ENCODE results near the gene SCN2B.

SCN2B gene

DNA sequence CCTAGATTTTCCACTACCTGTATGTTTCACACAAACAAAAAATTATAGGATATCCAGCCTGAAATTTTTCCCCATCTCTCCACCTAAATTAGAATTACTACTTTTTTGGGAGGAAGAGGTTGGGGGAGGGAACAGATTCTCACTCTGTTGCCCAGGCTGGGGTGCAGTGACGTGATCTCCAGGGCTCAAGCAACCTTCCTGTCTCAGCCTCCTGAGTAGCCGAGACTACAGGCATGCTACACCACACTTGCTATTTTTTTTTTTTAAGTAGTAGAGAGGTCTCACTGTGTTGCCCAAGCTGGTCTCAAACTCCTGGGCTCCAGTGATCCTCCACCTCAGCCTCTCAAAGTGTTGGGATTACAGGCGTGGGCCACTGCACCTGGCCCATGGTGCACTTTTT lies 38.8 kb upstream of the SCN2B start:
- no peak for DNase-seq
- no peaks in the 10 kb centered on the region for H3K4me1 ChIP-seq
- no peak for TF ChIP-seq CTCF (IDR thresholded peaks at IDR 0.05; ENCODE audit: low read depth, low read length)
- H3K4me3 ChIP-seq (ENCODE audit: low read depth, low read length): no peak overlapping the region
- no peaks in the 10 kb centered on the region for H3K9me3 ChIP-seq
- peaks cover 87% of the 10 kb centered on the region for H3K27me3 ChIP-seq
- no peaks in the 10 kb centered on the region for H3K36me3 ChIP-seq

DNA sequence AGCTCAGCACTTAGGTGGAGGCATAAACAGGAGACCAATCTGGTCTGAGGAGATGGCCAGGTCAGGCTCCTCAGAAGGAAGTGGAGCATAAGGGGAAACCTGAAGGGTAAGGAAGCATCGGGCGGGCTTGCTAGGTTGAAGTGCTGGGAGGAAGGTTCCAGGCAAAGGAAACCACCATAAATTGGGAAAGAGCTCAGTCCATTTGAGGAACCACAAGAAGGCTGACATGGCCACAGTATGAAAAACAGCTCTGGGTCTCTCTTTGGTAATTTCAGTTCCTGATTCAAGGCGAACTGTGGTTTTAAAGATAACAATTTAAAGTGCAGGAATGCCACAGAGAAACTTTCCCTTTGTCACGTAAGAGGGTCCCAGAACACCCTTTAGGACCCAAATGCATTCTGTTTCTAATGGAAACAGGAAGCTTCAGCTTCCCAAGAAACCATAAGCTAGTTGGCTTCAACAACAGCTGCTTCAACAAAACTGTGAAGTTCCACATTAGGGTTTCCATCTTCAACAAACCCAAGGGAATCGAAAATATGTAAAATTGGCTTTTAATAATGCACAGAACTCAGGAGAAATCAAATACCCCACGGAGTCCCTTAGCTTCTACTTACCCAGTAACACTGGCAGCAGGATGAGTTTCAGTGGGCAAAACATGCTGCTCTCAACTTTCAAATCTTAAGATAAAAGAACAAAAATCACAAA lies 37.9 kb upstream of the SCN2B start:
- peaks cover 83% of the 10 kb centered on the region for H3K27me3 ChIP-seq
- no peak overlapping the region for H3K4me3 ChIP-seq (ENCODE audit: low read depth, low read length)
- no peak for TF ChIP-seq CTCF (IDR thresholded peaks at IDR 0.05; ENCODE audit: low read depth, low read length)
- DNase-seq: no peak
- H3K9me3 ChIP-seq: no peaks in the 10 kb centered on the region
- H3K36me3 ChIP-seq: no peaks in the 10 kb centered on the region
- H3K4me1 ChIP-seq: no peaks in the 10 kb centered on the region

DNA sequence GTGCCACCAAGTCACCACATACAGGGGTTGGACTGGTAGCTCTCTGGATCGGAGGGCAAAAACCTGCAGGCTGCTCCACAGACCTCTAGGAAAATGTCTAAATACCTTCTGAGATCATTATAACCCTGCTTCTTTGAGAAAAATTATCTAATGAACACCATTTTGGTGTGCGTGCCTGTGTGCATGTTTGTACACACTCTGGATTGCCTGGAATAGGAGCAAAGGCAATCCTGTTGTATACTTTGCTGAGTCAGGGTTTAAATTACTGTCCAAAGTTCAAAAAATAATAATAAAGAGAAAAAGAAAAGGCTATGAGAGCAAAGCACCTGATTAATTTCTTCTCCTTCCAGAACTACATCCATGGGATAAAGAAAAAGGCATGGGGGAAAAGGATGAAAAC lies 37.3 kb upstream of the SCN2B start:
- Histone ChIP-seq H3K4me1 (no peaks in the 10 kb centered on the region), H3K4me3 (ENCODE audit: low read depth, low read length) (no peak overlapping the region), H3K9me3 (no peaks in the 10 kb centered on the region)

DNA sequence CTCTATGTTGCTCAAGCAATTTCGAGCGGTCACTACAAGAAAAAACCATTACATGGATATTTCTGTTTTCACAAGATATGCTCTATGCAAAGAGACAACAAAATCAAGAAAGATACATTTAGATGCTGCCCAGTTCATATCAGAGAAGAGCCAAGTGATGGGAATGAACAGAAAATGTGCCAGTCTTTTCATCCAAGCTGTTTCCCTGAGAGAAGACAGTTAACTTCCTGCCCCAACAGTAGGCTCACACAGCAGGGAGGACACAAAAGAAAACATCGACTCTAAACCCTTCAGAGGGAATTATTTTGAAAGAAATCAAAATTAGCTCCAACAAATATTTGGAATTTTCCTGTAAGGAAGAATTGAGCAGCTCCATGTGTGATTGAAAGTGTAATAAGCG lies 36.8 kb upstream of the SCN2B start:
- H3K4me1 ChIP-seq: no peaks in the 10 kb centered on the region
- TF ChIP-seq CTCF (IDR thresholded peaks at IDR 0.05; ENCODE audit: low read depth, low read length): no peak

More for the DNA sequence above, 37.3 kb upstream of the SCN2B start:
- DNase-seq: no peak
- no peak for TF ChIP-seq CTCF (IDR thresholded peaks at IDR 0.05; ENCODE audit: low read depth, low read length)
- no peaks in the 10 kb centered on the region for H3K36me3 ChIP-seq
- H3K27me3 ChIP-seq: peaks cover 85% of the 10 kb centered on the region

DNA sequence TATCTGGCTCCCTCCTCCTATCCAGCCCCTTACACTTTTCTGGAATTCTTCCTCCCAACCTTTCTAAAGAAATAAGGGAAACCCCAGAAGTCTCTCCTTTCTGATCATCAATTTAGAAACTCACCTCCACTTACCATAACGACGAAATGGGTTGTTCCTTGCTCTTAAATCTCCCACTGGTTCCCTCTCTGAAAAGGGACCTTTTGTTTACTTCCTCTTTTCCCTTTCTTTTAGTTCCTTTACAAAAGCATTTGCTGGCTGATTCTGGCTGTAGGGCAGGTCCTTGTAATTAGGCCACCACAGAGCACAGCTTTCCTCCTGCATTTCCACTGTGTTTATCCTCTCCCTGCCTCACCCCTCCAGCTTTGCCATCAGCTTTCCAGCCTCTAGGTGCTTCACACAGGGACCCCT lies 36.3 kb upstream of the SCN2B start:
- H3K36me3 ChIP-seq: no peaks in the 10 kb centered on the region
- H3K9me3 ChIP-seq: no peaks in the 10 kb centered on the region
- DNase-seq: no peak
- no peaks in the 10 kb centered on the region for H3K4me1 ChIP-seq
- TF ChIP-seq CTCF (IDR thresholded peaks at IDR 0.05; ENCODE audit: low read depth, low read length): no peak
- peaks cover 95% of the 10 kb centered on the region for H3K27me3 ChIP-seq
- H3K4me3 ChIP-seq (ENCODE audit: low read depth, low read length): no peak overlapping the region

More for the DNA sequence above, 36.8 kb upstream of the SCN2B start:
- DNase-seq: no peak
- Histone ChIP-seq H3K36me3 (no peaks in the 10 kb centered on the region), H3K9me3 (no peaks in the 10 kb centered on the region), H3K27me3 (peaks cover 91% of the 10 kb centered on the region), H3K4me3 (ENCODE audit: low read depth, low read length) (no peak overlapping the region)

DNA sequence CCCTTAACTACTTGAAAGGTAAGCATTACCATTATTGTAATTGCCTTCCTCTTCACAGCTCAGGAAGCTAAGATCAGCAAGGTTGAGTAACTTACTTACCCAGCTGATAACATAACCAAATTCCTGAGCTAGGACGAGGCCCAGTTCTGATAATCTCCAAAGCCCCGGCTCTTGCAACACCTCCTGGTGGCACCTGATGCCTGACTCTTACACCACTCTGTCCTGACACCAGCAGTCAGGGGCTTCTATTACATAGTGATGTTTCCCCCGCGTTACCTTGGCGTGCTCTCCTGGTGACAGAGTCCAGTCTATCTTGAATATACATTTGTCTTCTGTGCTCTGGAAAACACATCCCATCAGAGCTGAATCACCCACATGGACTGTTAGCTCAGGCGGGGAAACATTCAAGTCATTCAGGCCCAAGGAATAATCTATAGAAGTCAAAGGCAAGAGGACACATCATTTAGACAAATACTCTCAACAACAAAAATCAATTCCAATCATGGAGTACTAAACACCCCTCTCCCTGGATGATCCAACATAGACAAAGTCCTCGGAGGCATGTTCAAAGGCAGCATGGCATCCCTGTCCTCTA lies 35.8 kb upstream of the SCN2B start:
- Histone ChIP-seq H3K27me3 (peaks cover 92% of the 10 kb centered on the region), H3K9me3 (no peaks in the 10 kb centered on the region), H3K4me3 (ENCODE audit: low read depth, low read length) (no peak overlapping the region), H3K36me3 (no peaks in the 10 kb centered on the region), H3K4me1 (no peaks in the 10 kb centered on the region)
- DNase-seq: no peak
- no peak for TF ChIP-seq CTCF (IDR thresholded peaks at IDR 0.05; ENCODE audit: low read depth, low read length)

Data from BE2C (cell line).